HepG2 (cell line): ENCODE measurements around the gene PDE3A.

ENCODE experiments used
- ATM ChIP-seq: fragments of 450-650 bp; IDR thresholded peaks from 2 replicates; pipeline ENCODE4 v1.7.1; 2017; ENCODE audit warnings: mild to moderate bottlenecking, borderline replicate concordance
- BHLHE40 ChIP-seq: IDR thresholded peaks from 2 replicates; pipeline ENCODE4 v1.6.1; 2011; ENCODE audit warnings: low read length, improper control_type of control experiment
- CREB1 ChIP-seq, 2 experiments: fragments of 450-650 bp in 1 of 2; IDR thresholded peaks; 2 replicates each; pipeline ENCODE4 v1.6.1; 2016 to 2017; ENCODE audit warnings: control low read depth in 1 of 2, mild to moderate bottlenecking in 1 of 2, missing compliant biosample characterization in 1 of 2, missing genetic modification characterization in 1 of 2
- E2F1 ChIP-seq: sonication (generic); formaldehyde crosslinking; IDR thresholded peaks from 2 replicates; pipeline ENCODE4 v1.5.0; 2020; ENCODE audit warnings: missing genetic modification reagents
- HNF1B ChIP-seq: sonication (generic); formaldehyde crosslinking; IDR thresholded peaks from 2 replicates; pipeline ENCODE4 v1.5.1; 2020; ENCODE audit warnings: mild to moderate bottlenecking, moderate library complexity, missing genetic modification reagents
- MZF1 ChIP-seq: sonication (generic); formaldehyde crosslinking; IDR thresholded peaks from 2 replicates; pipeline ENCODE4 v1.8.1; 2023; ENCODE audit warnings: mild to moderate bottlenecking, missing genetic modification reagents, borderline replicate concordance
- RAD21 ChIP-seq: fragments of 450-650 bp; formaldehyde crosslinking; IDR thresholded peaks from 2 replicates; pipeline ENCODE4 v1.5.0; 2020; ENCODE audit warnings: mild to moderate bottlenecking
- TEAD3 ChIP-seq: optimal IDR thresholded peaks from 2 replicates; pipeline ENCODE3; 2016; ENCODE audit warnings: borderline replicate concordance
- ZNF513 ChIP-seq: sonication (generic); formaldehyde crosslinking; conservative IDR thresholded peaks from 2 replicates; pipeline ENCODE4 v1.5.0; 2020; ENCODE audit warnings: missing genetic modification reagents
- ZNF564 ChIP-seq: sonication (generic); formaldehyde crosslinking; IDR thresholded peaks from 2 replicates; pipeline ENCODE4 v1.8.1; 2023; ENCODE audit warnings: mild to moderate bottlenecking, missing genetic modification reagents
- ZNF792 ChIP-seq: IDR thresholded peaks from 2 replicates; pipeline ENCODE4 v1.6.1; 2016

- TF ChIP-seq HNF1B (CRISPR knock-in tag) (no peak), TEAD3 (no peak), ZNF792 (no peak), ZNF513 (no peak), ATM (no peak), E2F1 (CRISPR knock-in tag) (no peak), BHLHE40 (no peak), CREB1 (IDR thresholded peaks at IDR 0.05) (no peak), CREB1 (CRISPR knock-in tag; IDR thresholded peaks at IDR 0.05) (no peak), ZNF564 (CRISPR knock-in tag) (no peak), RAD21 (CRISPR knock-in tag) (no peak), MZF1 (no peak)
These were observed 80.4 kb downstream of the PDE3A start for GRCh38 chr12:20448781-20449180.
